H1 (cell line): ENCODE results near the gene THTPA.

Source experiments
- ASH2L ChIP-seq: fragments of 200-600, 300-600 bp; sonication (generic); IDR thresholded peaks from one replicate; pipeline ENCODE4 v1.7.1; 2017; ENCODE audit warnings: low read length
- CHD2 ChIP-seq: IDR thresholded peaks from 2 replicates; pipeline ENCODE4 v1.6.1; 2012; ENCODE audit warnings: low read length, improper control_type of control experiment
- EP300 ChIP-seq, 2 experiments: IDR thresholded peaks; 1 replicate in 1 of 2; 2 replicates in 1 of 2; pipeline ENCODE4 v1.6.1; 2011 to 2012; ENCODE audit warnings: low read depth in 2 of 2, low read length in 2 of 2, mild to moderate bottlenecking in 2 of 2, borderline replicate concordance in 1 of 2, inconsistent platforms in 1 of 2, moderate library complexity in 1 of 2
- EZH2 ChIP-seq: fragments of 200-600 bp; sonication (generic); IDR thresholded peaks from 2 replicates; pipeline ENCODE4 v1.7.1; 2012; ENCODE audit warnings: low read depth, mild to moderate bottlenecking, moderate library complexity, low read length, inconsistent platforms; ENCODE audit not compliant: severe bottlenecking
- GABPA ChIP-seq: IDR thresholded peaks from 2 replicates; pipeline ENCODE4 v1.6.1; 2011; ENCODE audit warnings: mild to moderate bottlenecking, low read length, moderate library complexity, borderline replicate concordance; ENCODE audit not compliant: insufficient read depth
- KDM1A ChIP-seq: fragments of 200-600, 300-600 bp; sonication (generic); IDR thresholded peaks from 2 replicates; pipeline ENCODE4 v1.7.1; 2016; ENCODE audit warnings: mild to moderate bottlenecking, low read length, borderline replicate concordance
- POLR2A ChIP-seq, 2 experiments: IDR thresholded peaks; 1 replicate in 1 of 2; 2 replicates in 1 of 2; pipeline ENCODE4 v1.6.1; 2011; ENCODE audit warnings: low read depth in 2 of 2, low read length in 2 of 2, mild to moderate bottlenecking in 2 of 2; ENCODE audit errors: control extremely low read depth in 1 of 2
- SP1 ChIP-seq: IDR thresholded peaks from 2 replicates; pipeline ENCODE4 v1.6.1; 2011; ENCODE audit warnings: low read depth, low read length
- TCF12 ChIP-seq: IDR thresholded peaks from 2 replicates; pipeline ENCODE4 v1.6.1; 2011; ENCODE audit warnings: low read depth, mild to moderate bottlenecking, low read length
- USF2 ChIP-seq: IDR thresholded peaks from 2 replicates; pipeline ENCODE4 v1.6.1; 2011; ENCODE audit warnings: low read length, improper control_type of control experiment
- TF ChIP-seq, protein P1 (sequence below), 3 experiments: IDR thresholded peaks; 1 replicate in 2 of 3; 2 replicates in 1 of 3; pipeline versions ENCODE4 v1.5.1 to v1.6.1; 2011; ENCODE audit warnings: low read length in 3 of 3, mild to moderate bottlenecking in 3 of 3, inconsistent platforms in 2 of 3, low read depth in 1 of 3, moderate library complexity in 1 of 3; ENCODE audit not compliant: insufficient read depth in 1 of 3; ENCODE audit errors: control extremely low read depth in 1 of 3

GRCh38 chr14:23570806-23571483 lies 14.9 kb downstream of the THTPA start:
- TF ChIP-seq POLR2A (IDR thresholded peaks at IDR 0.05; ENCODE audit: control extremely low read depth in 1 of 2, low read depth in 2 of 2, low read length in 2 of 2) (no peak), GABPA (no peak), KDM1A (no peak), CHD2 (no peak), ASH2L (no peak), EP300 (IDR thresholded peaks at IDR 0.05; ENCODE audit: borderline replicate concordance in 1 of 2, low read depth in 2 of 2, low read length in 2 of 2) (no peak), EZH2 (no peak), USF2 (no peak), SP1 (no peak), TCF12 (no peak)
- TF ChIP-seq, protein P1, sequence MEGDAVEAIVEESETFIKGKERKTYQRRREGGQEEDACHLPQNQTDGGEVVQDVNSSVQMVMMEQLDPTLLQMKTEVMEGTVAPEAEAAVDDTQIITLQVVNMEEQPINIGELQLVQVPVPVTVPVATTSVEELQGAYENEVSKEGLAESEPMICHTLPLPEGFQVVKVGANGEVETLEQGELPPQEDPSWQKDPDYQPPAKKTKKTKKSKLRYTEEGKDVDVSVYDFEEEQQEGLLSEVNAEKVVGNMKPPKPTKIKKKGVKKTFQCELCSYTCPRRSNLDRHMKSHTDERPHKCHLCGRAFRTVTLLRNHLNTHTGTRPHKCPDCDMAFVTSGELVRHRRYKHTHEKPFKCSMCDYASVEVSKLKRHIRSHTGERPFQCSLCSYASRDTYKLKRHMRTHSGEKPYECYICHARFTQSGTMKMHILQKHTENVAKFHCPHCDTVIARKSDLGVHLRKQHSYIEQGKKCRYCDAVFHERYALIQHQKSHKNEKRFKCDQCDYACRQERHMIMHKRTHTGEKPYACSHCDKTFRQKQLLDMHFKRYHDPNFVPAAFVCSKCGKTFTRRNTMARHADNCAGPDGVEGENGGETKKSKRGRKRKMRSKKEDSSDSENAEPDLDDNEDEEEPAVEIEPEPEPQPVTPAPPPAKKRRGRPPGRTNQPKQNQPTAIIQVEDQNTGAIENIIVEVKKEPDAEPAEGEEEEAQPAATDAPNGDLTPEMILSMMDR (IDR thresholded peaks at IDR 0.05; ENCODE audit: control extremely low read depth in 1 of 3, insufficient read depth in 1 of 3, low read depth in 1 of 3, low read length in 3 of 3), result no peak
